IgD-negative memory B cell (primary cell): ENCODE measurements around the gene TRERF1. TPM values are rescaled to one million over a fixed set of nuclear protein-coding genes. Genes with fewer than 3 reads are reported as not detected.
A peak's percentile ranks its signal among the peaks of the same experiment; 100 is the strongest.
"Not testable (repeated sequence)": the region's sequence is repeated elsewhere in the genome, so short reads cannot be mapped to it uniquely, and the experiment has no call there.

Experiments used
- H3K27ac Mint-ChIP-seq, 3 donors: one replicate each; pipeline ENCODE4 v1.8.0; 2020 to 2022; ENCODE audit warnings: mild to moderate bottlenecking in 3 of 3, mixed read lengths in 3 of 3, moderate library complexity in 1 of 3
- H3K27me3 Mint-ChIP-seq: one replicate; pipeline ENCODE4 v1.8.0; 2021; ENCODE audit warnings: mixed read lengths
- H3K36me3 Mint-ChIP-seq: one replicate; pipeline ENCODE4 v1.8.0; 2020; ENCODE audit warnings: mild to moderate bottlenecking, mixed read lengths
- H3K4me1 Mint-ChIP-seq, 3 donors: one replicate each; pipeline ENCODE4 v1.8.0; 2020 to 2022; ENCODE audit warnings: mixed read lengths in 3 of 3, mild to moderate bottlenecking in 1 of 3
- H3K4me3 Mint-ChIP-seq, 4 donors: one replicate each; pipeline ENCODE4 v1.8.0; 2020 to 2022; ENCODE audit warnings: mild to moderate bottlenecking in 4 of 4, mixed read lengths in 4 of 4, moderate library complexity in 3 of 4
- H3K9me3 Mint-ChIP-seq, 3 donors: one replicate each; pipeline ENCODE4 v1.8.0; 2020 to 2021; ENCODE audit warnings: mixed read lengths in 3 of 3, mild to moderate bottlenecking in 1 of 3
- polyA plus RNA-seq: library from polyadenylated mRNA; unstranded; fragments of 300-500 nt; fragmentation: Illumina TruSeq; gene quantifications from one replicate; pipeline ENCODE4 v1.2.3, GENCODE V29; 2021

TRERF1 gene
- polyA plus RNA-seq, 1 donor from 2014 or later, result 1.6 TPM

DNA sequence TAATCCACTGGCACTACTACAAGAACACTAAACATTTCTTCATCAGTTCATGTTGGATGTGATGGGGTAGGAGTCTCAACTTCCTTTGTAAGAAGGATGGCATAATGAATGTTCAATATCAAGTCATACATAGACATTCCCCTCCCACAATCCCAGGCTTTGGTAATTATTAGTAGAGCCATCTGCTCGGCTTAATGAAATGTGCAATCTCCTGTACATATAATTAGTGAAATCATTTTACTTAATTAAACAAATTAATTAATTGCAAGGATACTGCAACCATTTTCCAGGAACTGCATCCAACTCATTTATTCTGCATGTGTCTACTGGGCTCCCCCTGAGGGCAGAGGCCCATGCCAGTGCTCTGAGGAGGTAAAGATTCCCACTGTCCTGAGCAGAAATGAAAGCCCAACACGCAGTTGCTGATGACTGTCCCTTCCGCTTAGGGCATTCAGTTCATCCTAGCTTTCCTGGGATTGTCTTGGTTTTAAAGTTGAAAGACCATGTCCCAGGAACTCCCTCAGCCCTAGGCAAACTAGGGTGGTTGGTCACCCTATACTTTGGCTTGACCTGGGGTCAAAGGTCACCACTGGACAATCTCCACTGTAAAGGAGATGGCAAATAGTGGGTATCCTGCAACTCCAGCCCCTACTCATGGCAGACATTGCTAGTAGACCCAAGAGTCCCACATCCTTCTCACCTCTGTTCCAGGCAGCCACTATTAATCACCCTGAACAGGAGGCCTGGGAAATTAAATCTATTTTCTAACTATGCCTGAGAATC is 109.8 kb downstream of the TRERF1 start:
- peaks cover 3% of the 10 kb centered on the region for H3K27me3 Mint-ChIP-seq
- H3K4me1 Mint-ChIP-seq, result peaks cover 0 to 10% (median 8%) of the 10 kb centered on the region in 3 donors
- peaks cover 6% of the 10 kb centered on the region for H3K36me3 Mint-ChIP-seq
- H3K27ac Mint-ChIP-seq, result no peak overlapping the region
- H3K4me3 Mint-ChIP-seq, result no peak overlapping the region
- H3K9me3 Mint-ChIP-seq, result no peaks in the 10 kb centered on the region

DNA sequence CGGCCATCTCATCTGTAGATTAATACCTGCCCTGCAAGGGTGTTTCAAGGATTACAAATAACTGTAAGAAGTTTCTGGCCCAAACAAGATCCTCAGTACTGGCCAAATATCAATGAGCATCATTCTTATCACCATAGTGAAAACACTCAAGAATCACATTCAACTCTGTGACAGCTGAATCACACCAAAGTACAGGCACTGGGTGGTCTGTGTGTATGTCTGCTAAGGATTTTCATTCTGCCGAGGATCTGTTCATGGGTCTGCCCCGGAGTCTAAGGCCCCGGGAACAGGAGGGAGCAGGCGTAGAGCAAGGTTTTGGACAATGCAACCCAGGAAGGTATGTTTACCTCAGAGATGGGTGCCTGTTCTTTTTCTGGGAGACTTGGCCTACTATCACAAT is 110.5 kb downstream of the TRERF1 start:
- H3K4me3 Mint-ChIP-seq, result no peak overlapping the region
- peaks cover 0 to 8% (median 7%) of the 10 kb centered on the region in 3 donors for H3K4me1 Mint-ChIP-seq
- peaks cover 1% of the 10 kb centered on the region for H3K27me3 Mint-ChIP-seq
- H3K9me3 Mint-ChIP-seq, result no peaks in the 10 kb centered on the region
- peaks cover 6% of the 10 kb centered on the region for H3K36me3 Mint-ChIP-seq
- H3K27ac Mint-ChIP-seq, result peak overlapping the region in 1 of 3 donors; percentile 4

DNA sequence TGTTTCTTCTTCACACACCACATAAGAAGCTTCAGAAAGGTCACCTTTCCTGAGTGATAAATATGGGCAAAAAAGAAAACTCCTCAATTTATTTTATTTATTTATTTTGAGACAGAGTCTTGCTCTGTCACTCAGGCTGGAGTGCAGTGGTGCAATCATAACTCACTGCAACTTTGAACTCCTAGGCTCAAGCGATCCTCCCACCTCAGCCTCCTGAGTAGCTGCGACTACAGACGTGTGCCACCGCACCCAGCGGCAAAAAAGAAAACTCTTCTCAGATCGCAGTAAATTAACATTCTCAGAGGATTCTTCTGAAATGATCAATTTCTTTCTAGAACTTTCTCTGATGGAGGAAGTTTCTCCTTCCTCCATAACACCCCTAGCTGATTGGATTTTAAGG is 111.2 kb downstream of the TRERF1 start:
- H3K36me3 Mint-ChIP-seq, result peaks cover 6% of the 10 kb centered on the region
- H3K27ac Mint-ChIP-seq, result no peak overlapping the region
- no peaks in the 10 kb centered on the region for H3K9me3 Mint-ChIP-seq
- no peak overlapping the region for H3K4me3 Mint-ChIP-seq
- H3K27me3 Mint-ChIP-seq, result peaks cover 1% of the 10 kb centered on the region
- peaks cover 0 to 6% (median 6%) of the 10 kb centered on the region in 3 donors for H3K4me1 Mint-ChIP-seq

DNA sequence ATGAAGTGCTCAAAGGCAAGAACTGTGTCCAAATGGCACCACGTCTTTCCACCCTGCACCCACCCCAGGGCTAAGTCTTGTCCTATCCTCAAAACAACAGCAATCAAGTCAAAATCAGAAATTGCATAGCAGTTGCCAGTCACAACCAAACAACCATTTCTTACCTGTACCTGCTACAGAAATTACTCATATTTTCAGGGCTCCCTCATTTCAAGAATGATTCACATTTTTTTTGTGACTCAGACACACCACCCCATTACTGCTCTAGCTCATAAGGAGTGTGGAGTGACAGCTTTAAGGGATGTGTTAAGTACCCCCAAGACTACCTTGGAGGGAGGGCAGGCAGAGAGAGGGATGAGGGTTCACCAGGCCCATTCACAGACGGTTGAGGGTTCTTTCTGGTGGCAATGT is 111.7 kb downstream of the TRERF1 start:
- Mint-ChIP-seq H3K4me1 (peaks cover 0 to 6% (median 6%) of the 10 kb centered on the region in 3 donors), H3K4me3 (no peak overlapping the region), H3K27ac (no peak overlapping the region)

DNA sequence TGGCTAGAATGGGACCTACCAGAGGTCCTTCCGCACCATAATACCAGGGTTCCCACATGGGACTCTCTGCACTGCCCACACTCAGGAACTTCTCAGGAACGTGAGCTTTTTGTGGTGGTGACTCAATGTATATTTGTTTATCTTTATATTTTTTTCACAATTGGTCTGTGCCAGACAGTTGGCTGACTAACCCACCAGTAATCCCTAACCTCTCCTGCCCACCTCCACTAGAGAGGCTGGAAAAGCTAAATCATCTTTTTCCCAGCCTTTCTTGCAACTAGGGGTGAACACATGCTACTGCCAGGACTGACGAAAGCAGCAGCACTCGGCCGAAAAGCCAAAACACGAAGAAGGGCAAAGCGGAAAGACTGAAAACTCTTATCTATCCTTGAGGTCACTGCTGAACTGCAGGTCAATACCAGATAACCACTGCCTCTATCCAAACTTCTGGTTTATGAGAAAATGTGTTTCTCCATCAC is 112.9 kb downstream of the TRERF1 start:
- H3K9me3 Mint-ChIP-seq, result no peaks in the 10 kb centered on the region
- H3K36me3 Mint-ChIP-seq, result peaks cover 6% of the 10 kb centered on the region
- H3K4me1 Mint-ChIP-seq, result peaks cover 0 to 8% (median 8%) of the 10 kb centered on the region in 3 donors
- no peak overlapping the region for H3K27ac Mint-ChIP-seq
- peaks cover 1% of the 10 kb centered on the region for H3K27me3 Mint-ChIP-seq
- no peak overlapping the region for H3K4me3 Mint-ChIP-seq

More for the DNA sequence above, 111.7 kb downstream of the TRERF1 start:
- peaks cover 6% of the 10 kb centered on the region for H3K36me3 Mint-ChIP-seq
- H3K9me3 Mint-ChIP-seq, result no peaks in the 10 kb centered on the region
- peaks cover 1% of the 10 kb centered on the region for H3K27me3 Mint-ChIP-seq

DNA sequence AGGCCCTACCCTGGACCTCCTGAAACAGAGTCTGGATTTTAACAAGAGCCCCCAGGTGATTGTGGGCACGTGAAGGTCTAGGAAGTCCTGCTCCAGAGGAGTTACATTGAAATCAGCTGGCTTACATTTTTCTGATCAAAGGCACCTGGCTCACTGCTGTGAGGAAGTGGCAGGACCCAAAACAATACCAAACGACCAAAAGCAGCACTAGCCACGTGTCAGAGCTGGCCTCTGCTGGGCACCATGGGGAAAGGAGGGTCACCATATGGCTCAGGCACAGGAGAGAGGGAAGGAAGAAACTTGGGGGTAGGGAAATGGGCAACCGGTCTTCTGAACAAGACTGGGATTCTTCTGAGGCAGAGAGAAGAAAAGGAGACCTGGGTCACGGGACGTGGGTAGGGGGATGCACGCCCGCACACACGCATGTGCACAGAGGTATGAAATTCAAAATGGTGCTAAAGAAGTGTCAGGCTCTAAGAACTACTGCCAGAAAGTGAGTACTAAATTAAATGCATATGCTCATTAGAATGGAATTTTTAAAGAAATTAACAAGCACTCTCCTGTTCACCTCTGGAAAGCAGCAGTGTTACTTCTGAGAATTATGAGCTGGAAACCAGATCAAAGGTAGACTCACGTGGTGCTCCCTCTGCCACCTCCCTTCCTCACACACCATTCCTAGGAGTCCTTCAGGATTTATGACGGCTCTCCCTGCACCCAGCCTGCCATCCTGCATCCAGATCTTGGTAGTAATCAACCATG is 113.6 kb downstream of the TRERF1 start:
- no peak overlapping the region for H3K4me3 Mint-ChIP-seq
- H3K4me1 Mint-ChIP-seq, result peaks cover 0 to 8% (median 8%) of the 10 kb centered on the region in 3 donors
- H3K36me3 Mint-ChIP-seq, result peaks cover 6% of the 10 kb centered on the region
- H3K27me3 Mint-ChIP-seq, result peaks cover 1% of the 10 kb centered on the region
- H3K9me3 Mint-ChIP-seq, result no peaks in the 10 kb centered on the region
- H3K27ac Mint-ChIP-seq, result no peak overlapping the region

DNA sequence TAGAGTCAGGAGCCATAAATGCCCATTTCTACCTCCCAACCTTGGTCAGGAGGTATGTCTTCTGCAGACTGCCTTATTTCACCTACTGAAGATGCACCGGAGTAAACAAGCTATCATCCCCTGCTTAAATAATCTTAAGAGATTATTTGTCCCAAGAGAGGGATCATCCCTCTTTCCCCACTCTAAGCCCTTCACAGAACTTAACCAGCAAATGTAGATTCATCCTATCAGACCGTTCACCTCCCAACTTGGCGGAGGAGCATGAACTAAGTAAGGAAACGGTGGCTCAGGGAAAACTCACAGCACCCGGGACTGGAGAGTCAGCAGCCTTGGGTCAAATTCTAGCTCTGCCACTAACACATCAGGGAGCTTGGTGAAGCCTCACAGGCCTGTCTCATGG is 115.3 kb downstream of the TRERF1 start:
- Mint-ChIP-seq H3K4me3 (no peak overlapping the region), H3K36me3 (peaks cover 6% of the 10 kb centered on the region), H3K4me1 (peaks cover 0 to 8% (median 7%) of the 10 kb centered on the region in 3 donors), H3K27ac (peak overlapping the region in 1 of 3 donors; percentile 86), H3K9me3 (no peaks in the 10 kb centered on the region), H3K27me3 (peaks cover 1% of the 10 kb centered on the region)

DNA sequence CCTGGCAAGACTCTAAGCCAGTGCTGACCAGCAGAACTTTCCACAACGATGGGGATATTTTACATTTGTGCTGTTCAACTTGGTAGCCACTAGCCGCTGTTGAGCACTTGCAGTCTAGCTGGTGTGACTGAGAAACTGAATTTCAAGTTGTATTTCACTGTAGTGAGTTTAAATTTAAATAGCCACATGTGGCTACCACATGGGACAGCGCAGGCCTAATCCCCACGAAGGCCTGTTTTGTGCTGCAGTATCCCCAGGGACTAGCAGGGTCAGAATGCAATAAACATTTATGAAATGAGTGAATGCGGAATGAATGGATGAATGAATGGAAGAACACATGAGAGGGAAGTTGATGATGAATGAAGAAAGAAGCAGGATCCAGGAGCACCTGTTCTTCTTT is 115.8 kb downstream of the TRERF1 start:
- Mint-ChIP-seq H3K36me3 (peaks cover 2% of the 10 kb centered on the region), H3K27me3 (peaks cover 1% of the 10 kb centered on the region), H3K4me3 (no peak overlapping the region), H3K9me3 (no peaks in the 10 kb centered on the region), H3K4me1 (peaks cover 0 to 11% (median 2%) of the 10 kb centered on the region in 3 donors), H3K27ac (no peak overlapping the region)

DNA sequence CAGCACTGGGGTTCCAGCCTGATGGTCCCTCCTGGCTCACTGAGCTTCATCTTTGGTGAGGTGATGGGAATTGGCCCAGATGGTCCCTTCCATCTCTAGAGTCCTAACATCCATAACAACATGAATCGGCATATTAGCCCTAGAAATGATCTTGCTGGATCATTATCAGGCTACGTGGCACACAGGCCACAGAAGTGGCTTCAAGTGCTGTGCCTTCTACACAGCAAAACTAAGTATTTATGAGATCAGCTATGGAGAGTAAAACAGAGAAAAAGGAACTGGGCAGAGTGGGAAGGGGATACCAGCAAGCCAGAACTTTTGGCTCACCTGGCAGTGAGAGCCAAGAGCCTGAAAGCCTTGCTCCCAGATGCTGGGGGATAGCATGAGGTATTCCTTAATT is 116.9 kb downstream of the TRERF1 start:
- no peak overlapping the region for H3K4me3 Mint-ChIP-seq
- no peak overlapping the region for H3K27ac Mint-ChIP-seq
- H3K36me3 Mint-ChIP-seq, result peaks cover 2% of the 10 kb centered on the region
- H3K27me3 Mint-ChIP-seq, result peaks cover 1% of the 10 kb centered on the region
- H3K9me3 Mint-ChIP-seq, result no peaks in the 10 kb centered on the region
- peaks cover 0 to 11% (median 1%) of the 10 kb centered on the region in 3 donors for H3K4me1 Mint-ChIP-seq

DNA sequence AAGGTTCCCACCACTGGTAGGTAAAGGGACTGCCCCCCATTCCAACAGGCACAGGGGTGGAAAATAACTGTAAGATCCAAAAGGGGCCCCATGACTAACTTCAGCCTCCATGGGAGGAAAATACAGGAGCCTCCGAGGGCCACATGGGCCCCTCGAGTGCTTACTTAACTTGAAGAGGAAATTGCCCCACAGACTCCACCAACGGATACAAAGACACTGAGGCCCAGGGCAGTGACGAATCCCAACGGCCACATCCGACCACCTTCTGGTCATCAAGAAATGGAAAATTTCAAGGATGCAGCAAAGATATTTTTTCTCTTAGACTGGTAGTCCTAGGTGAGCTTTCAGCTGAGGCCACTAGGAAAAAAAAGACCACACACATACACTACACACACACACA is 118.1 kb downstream of the TRERF1 start:
- H3K9me3 Mint-ChIP-seq, result no peaks in the 10 kb centered on the region
- H3K4me3 Mint-ChIP-seq, result no peak overlapping the region
- no peaks in the 10 kb centered on the region for H3K27me3 Mint-ChIP-seq
- H3K27ac Mint-ChIP-seq, result no peak overlapping the region
- H3K36me3 Mint-ChIP-seq, result peaks cover 2% of the 10 kb centered on the region
- peaks cover 0 to 11% (median 3%) of the 10 kb centered on the region in 3 donors for H3K4me1 Mint-ChIP-seq

DNA sequence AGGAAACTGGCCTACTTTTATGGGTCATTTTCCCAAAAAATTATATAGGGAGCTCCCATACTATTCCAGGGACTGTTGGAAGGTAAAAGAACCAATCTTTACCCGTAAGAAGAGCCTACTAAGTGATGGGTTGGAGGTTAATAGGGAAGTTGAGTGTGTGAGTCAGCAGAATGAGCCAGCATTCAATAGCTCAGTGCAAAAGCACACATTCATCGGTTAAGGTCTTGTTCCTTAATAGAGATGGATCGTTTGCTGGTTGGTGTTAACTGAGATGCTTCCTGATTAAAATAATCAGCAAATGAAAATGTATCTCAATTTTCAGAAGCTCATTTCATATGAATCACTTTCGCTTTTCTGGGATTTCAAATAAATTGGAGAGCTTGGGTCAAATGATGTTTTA is 118.8 kb downstream of the TRERF1 start:
- H3K9me3 Mint-ChIP-seq, result no peaks in the 10 kb centered on the region
- H3K36me3 Mint-ChIP-seq, result peaks cover 2% of the 10 kb centered on the region
- no peak overlapping the region for H3K27ac Mint-ChIP-seq
- H3K4me3 Mint-ChIP-seq, result no peak overlapping the region
- H3K4me1 Mint-ChIP-seq, result peaks cover 0 to 12% (median 3%) of the 10 kb centered on the region in 3 donors
- H3K27me3 Mint-ChIP-seq, result no peaks in the 10 kb centered on the region

DNA sequence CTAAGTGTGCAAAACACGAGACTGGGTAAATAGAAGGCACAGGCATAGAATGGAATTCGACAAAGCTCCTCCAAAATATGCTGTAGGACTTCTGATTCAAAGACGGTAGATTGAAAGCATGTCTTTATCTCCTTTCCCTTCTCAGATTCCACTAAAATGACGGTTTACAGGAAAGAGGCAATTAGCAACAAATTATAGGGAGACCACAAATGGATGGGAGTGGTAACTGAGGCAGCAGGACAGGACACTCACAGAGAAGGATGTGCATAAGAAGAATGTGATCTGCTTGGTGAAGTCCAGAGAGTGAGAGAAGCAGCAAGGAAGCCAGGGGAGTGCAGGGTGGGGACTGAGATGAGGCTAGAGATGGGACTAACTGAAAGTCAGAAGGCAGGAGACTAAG is 120.7 kb downstream of the TRERF1 start:
- Mint-ChIP-seq H3K36me3 (peaks cover 2% of the 10 kb centered on the region), H3K4me3 (no peak overlapping the region), H3K27me3 (no peaks in the 10 kb centered on the region), H3K4me1 (peaks cover 0 to 14% (median 7%) of the 10 kb centered on the region in 3 donors), H3K27ac (peak overlapping the region in 1 of 3 donors; percentile 36), H3K9me3 (no peaks in the 10 kb centered on the region)

DNA sequence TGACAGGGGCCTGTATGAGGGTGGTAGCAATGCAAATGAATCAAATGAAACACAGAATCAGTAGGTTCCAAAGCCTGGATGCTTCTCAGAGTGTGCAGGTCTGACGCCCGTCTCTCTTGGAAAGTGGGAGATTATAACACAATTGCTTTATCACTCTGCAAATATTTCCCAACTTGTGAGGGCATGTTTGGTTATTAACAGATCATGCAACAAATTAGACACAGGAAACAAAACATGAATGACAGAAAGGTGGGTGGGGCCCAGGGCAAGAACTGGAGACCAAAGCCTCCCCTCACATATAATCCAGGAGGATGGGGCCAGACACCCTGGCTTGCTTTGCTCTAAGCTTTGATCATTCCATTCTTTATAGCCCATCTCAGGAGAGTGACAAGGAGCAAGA is 125.5 kb downstream of the TRERF1 start:
- Mint-ChIP-seq H3K4me1 (peaks cover 0 to 13% (median 9%) of the 10 kb centered on the region in 3 donors), H3K36me3 (peaks cover 4% of the 10 kb centered on the region), H3K27ac (no peak overlapping the region), H3K9me3 (no peaks in the 10 kb centered on the region), H3K4me3 (peak overlapping the region in 1 of 4 donors; percentile 3), H3K27me3 (no peaks in the 10 kb centered on the region)

DNA sequence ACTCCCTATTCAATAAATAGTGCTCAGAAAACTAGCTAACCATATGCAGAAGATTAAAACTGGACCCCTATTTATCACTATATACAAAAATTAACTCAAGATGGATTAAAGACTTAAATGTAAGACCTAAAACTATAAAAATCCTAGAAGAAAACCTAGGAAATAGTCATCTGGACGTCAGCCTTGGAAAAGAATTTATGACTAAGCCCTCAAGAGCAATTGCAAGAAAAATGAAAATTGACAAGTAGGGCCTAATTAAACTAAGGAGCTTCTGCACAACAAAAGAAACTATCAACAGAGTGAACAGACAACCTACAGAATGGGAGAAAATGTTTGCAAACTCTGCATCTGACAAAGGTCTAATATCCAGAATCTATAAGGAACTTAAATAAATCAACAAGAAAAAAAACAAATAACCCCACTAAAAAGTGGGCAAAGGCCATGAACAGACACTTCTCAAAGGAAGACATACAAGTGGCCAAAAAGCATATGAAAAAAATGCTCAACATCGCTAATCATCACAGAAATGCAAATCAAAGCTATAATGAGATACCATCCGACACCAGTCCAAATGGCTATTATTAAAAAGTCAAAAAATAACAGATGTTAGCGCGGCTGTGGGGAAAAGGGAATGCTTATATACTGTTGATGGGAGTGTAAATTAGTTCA is 126.9 kb downstream of the TRERF1 start:
- not testable (repeated sequence) for H3K4me3 Mint-ChIP-seq, H3K36me3 Mint-ChIP-seq, H3K27me3 Mint-ChIP-seq, H3K27ac Mint-ChIP-seq, H3K9me3 Mint-ChIP-seq
- H3K4me1 Mint-ChIP-seq, result peaks cover 0 to 13% (median 9%) of the 10 kb centered on the region in 3 donors

DNA sequence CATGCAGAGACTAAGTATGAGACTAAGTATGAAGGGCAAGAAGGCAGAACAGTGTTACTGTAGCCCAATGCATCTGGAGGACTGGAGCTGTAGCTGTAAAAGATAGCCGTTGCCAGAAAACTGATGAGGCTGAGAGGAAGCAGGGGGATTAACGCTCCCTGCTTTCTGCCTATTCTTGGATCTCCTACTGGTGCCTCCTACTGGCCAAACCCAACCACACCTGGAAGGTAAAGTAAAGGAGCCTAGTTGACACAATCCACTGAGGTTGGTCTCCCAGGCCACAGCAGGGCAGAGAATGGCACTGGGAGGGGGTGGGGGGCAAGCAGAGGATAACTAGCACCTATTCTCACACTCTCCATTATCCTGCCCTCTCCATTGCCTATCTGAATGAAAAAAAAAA is 129.1 kb downstream of the TRERF1 start:
- Mint-ChIP-seq H3K27me3 (no peaks in the 10 kb centered on the region), H3K9me3 (no peaks in the 10 kb centered on the region), H3K4me1 (peaks cover 0 to 16% (median 8%) of the 10 kb centered on the region in 3 donors), H3K36me3 (peaks cover 4% of the 10 kb centered on the region), H3K27ac (peak overlapping the region in 1 of 3 donors; percentile 31), H3K4me3 (no peak overlapping the region)
